Measurements from ENCODE around the gene EIF1AY.

The EIF1AY gene

GRCh38 chrY:20578206-20578605, 2.6 kb downstream of the EIF1AY start:
- FAIRE-seq: no peak
- no peak for TF ChIP-seq POLR2A (IDR thresholded peaks at IDR 0.05; ENCODE audit: low read depth, low read length)
- no peak for DNase-seq (ENCODE audit: insufficient read length, low spot score)

GRCh38 chrY:20581687-20582086, 6.1 kb downstream of the EIF1AY start:
- no peak for TF ChIP-seq POLR2A (IDR thresholded peaks at IDR 0.05; ENCODE audit: low read depth, low read length)
- no peak for FAIRE-seq
- DNase-seq (ENCODE audit: insufficient read length, low spot score): no peak

GRCh38 chrY:20586161-20586560, 10.6 kb downstream of the EIF1AY start:
- no peak for DNase-seq (ENCODE audit: insufficient read length, low spot score)
- FAIRE-seq: no peak
- TF ChIP-seq POLR2A (IDR thresholded peaks at IDR 0.05; ENCODE audit: low read depth, low read length): no peak
